DMS53 treated with DMSO at 0.1 percent for 48 hours (cell line): ENCODE measurements around the gene ESAM.
A peak's percentile ranks its signal among the peaks of the same experiment; 100 is the strongest.

Source experiments
- DNase-seq: peaks from one replicate; lab custom pipeline; 2025; ENCODE audit not compliant: unreplicated experiment; lab: John Stamatoyannopoulos, UW

The ESAM gene

DNA sequence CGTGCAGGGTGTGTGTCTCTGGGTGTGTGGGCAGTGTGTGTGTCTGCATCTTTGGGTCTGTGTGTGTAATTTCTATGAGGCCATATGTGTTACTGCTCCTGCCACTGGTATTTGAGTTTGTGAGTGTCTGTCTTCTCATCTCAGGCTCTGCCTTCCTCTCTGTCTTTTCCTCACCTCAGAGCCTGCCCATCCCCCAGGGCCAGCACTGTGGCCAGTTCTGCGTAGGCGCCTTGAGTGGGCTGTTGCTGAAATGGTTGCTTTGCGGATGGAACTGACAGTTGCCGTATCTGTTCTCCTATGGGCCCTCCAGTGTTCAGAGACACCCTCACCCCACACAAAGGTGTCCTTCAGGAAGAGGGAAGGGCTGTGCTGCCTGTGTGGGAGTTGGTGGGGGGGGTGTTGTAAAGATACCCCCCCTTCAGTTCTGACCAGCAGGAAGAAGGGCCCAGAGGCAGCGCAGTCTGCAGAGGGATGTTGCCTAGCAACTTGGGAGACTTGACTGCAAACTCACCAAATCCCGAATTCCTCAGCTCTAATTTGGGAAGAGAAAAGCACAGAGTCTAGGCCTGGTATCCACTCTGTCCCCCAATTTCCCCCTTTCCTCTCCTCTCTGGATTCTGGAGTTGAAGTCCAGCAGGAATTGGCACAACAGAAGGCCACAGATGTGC lies 24.3 kb downstream of the ESAM start:
- DNase-seq: no peak

DNA sequence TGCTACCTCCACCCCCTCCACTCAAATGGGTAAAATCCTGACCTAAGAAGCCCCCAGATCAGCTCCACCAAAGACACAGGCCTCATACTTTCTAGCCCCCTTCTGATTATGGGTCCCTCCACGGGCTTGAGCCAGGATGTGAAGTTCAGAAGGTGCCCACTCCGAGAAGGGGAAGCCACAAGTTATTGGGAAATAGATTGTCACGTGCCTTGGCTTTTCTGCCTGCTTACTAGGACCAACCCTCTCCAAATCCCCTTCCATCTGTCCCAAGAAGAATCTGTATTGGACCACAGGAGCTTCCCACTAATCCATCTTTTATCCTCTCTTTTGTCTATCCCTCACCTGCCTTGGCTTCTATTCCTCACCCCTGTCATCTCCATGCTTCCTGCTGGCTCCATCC lies 25.4 kb downstream of the ESAM start:
- DNase-seq: no peak

DNA sequence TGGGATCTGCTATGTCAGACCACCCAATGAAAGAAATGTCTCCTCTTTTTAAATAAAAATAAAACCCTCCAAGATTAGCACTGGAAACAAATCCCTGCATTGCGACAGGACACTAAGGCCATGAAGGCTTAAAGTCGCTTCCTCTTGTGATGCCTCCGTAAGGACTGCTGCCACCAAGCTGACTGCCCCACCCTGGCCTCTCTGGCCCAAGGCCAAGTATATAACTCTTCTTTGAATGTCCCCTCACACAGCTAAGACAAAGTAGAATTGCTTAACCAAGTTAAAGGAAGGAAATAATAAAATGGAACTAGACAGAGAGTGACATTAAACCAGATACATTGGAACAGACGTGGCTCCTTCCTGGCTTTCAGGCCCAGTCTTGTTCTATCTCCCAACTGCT lies 29.9 kb downstream of the ESAM start:
- DNase-seq: no peak

DNA sequence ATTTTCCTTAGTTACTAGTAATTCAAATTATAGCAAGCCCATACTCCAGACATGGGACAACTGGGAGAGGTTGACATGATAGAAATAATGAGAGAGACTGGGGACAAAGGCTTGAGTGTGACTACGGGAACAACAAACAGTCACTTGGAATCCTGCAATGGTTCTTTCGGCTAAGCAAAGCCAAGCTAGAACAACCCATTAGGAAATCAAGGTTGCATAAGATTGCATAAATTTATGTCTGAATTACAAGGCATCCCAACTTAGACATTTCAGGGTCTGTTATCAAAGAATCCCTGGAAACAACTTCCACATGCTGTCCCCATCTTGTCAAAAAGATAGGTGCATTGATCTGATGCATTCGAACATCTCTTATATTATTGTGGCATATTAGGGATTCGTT lies 32.5 kb downstream of the ESAM start:
- no peak for DNase-seq

DNA sequence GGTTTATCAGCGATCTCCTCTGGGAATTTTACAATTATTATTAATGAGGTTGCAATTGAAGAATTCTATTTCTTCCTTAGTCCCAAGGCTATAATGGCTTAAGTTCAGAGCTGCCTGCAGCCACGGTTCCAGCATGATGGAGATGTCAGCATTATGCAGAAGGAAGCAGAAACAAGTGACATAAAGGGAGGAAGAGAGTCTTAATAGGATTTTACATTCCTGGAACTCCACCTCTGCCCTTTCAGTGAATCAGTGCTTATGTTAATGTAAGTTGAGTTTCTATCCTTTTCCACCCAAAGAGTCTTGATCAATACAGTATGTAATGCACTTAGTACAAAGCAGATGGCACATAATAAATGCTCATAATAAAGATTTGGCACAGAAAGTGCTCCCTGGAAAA lies 34.0 kb downstream of the ESAM start:
- no peak for DNase-seq

DNA sequence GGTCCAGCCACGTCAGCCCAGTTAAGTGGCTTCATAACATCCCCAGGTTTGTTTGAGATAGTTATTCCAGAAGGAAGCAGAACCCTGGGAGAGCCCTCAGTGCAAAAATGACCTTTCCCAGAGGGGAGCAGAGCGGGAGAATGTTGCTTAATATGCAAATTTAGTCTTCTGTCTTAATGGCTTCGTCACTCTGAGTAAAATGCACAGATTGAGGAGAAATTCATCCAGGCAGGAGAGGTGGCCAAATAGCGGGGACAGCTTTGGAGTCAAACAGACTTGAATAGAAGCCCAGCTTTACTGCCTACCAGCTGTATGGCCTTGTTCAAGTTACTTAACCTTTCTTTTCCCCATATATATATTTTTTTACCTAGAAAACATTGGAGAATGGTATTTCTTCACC lies 34.6 kb downstream of the ESAM start:
- DNase-seq: no peak

DNA sequence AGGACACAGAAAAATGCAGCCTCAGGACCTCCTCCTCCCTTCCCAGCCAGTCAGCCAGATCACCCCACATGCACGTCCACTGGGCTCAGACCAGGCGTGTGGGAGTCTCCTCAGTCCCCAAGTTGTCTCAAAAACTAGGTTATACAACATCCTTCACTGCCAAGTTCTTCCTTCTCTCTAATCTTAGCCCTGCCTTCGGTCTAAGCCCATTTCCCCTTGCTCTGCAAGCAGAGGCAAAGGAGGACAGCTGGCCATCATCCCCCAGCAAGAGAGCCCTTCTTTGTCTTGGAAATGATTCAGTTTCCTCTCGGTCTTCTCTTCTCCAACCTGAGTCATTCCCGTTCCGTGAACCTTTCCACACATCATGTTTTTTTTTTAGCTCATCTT lies 36.4 kb downstream of the ESAM start:
- no peak for DNase-seq

DNA sequence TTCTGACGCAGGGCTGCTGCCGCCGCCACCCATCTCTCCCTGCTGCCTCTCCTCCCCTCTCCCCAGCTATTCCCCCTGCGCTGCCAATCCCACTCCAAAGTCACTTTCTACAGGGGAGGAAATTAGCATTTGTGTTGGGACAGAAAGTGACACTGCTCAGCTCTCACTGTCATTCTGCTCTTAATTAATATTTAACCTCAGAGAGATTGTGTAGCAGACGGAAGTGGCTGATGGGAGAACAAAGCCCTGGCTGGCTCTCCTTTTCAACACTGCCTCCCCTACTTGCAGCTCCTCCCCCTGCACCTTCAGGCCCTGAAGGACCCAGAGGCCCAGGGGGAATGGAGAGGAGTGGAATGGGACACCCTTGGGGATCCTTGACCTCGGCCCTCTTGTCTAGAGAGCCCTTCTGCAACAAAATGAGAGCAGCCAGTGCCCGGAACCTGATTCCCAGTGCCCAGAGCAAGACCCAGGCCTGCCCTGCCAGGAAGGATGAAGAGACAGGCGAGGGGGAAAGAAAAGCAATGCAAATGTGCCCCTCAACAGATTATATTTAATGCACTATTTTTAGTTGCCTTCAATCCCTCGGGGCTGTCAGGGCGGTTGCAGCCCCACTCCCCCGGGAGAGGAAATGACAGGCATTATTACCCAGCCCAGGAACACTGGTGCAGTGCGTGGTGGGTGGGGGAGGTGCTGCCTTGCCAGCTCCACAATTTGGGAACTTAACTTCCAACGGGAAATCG lies 36.9 kb downstream of the ESAM start:
- peak; percentile 90 for DNase-seq

DNA sequence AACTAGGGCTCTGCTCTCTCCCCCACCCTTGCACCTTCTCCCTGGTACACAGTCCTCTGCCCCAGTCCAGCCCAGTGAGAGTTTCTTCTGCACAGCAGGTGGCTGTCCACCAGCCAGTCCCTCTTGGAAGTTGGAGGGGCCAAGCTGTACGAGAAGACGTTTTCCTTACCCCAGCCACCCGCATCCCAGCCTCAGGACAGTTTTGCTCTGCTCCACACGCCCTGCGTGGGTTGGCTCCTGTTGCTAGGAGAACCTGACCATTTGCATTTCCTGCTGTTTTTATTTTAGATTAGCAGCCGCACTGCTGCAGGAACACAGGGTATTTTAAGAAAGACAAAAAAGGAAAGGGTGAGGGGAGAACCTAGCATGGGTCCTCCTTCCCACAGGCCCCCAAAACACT lies 39.9 kb downstream of the ESAM start:
- no peak for DNase-seq

DNA sequence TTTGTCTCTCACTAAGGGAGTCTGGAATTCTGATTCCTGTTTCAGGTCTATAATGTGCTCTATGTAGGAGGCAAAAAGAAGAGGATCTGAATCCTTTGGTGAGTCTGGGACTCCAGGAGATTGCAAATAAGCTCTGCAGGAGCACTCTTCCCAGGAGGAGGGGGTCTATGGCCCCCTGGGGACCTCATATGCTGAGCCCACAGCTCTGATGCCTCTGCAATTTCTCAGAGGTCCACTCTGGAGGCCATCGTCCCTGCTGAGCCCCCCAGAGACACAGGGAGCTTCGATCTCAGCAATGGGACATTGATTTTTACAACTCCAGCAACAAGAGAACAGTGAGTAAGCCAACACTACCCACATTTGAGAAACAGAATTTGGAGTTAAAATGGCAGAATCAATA lies 42.6 kb downstream of the ESAM start:
- DNase-seq: no peak

DNA sequence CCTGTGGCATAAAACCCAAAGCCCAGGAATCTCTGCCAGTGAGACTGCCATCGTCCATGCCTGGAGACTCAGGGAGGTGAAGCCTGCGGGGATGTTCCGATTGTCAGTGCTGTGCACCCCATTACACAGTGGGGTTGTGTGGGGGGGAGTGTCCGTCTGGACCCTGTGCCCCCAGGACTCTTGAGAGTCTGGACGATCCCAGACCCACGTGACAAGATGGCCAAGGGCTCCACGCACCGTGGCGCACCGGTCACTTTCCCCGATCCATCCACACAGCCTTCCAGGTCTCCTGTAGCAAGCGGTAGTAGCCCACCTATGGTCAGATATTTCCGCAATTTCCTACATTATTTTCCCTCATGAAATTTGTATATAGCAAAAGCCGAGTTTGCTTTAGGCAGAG lies 43.3 kb downstream of the ESAM start:
- DNase-seq: no peak

DNA sequence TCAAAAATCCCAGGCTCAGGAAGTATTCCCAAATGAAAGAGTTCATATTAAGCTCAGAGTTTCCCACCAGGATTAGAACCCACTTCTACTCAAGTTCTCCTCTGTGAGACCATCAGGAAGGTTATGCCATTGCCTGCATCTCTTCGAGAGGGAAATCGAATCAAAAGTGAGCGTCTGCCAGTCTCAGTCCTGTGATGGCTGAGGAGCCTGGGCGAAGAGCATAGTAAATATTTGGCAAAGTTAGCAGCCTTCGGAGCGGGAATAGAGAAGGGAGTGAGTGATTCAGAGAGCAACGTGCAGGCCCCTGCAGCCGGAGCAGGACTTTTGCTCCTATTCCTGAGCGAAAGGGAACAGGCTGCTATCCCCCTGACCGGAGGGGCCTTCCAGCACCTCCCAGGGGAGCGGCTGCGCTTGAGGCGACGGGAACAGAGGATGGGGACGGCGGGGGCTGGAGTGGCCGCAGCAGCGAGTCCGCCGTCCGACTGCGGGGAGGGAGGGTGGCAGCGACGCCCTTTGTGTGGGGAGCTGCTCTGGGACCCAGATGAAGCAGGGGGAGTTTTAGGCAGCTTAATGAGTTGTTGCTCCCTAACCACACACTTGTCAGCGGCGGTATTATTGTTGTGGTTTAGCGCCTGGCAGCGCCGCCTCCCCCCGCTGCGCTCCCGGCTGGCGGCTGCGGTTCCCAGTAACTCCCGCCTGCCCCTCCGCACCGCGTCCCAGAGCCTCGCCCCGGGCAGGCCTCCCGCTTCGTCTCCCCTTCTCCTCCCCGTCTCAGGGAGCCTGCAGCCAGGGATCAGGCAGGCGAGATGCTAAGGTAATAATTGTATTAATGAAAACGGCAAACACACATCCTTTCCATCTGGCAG lies 44.1 kb downstream of the ESAM start:
- DNase-seq: peak; percentile 13

DNA sequence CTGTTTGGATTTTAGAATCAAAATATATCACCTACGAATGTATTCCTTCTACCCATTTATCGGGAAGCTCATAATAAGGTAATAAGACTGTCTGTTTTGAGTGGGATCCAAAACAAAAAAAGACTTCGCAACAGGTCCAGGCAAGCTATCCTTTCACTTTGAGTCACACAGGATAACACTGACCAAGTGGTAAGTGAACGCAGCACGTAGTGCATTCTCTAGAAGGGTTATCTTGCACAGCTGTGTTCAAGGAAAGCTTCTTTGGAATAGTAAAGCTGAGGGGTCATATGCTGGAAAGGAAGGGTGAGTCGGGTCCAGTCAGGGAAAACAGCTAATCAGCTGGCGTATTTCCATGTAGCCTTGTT lies 44.7 kb downstream of the ESAM start:
- DNase-seq: no peak

DNA sequence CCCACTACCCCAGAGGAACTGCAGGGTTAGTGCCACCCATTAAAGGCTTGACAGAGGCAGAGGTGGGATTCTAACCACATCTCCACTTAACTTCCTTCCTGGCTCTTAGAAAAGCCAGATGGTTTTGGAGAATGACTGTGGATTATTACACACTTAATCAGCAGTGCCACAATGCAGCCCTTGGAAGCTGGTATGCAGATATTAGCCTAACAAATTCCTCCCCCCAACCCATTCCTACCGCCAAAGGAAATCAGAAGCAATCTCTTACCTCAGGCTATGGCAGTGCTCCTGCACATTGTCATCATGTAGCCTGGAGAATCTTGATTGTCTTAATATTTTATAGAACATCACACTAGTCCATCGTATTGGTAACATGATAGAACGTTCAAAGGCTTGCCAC lies 45.5 kb downstream of the ESAM start:
- DNase-seq: no peak

DNA sequence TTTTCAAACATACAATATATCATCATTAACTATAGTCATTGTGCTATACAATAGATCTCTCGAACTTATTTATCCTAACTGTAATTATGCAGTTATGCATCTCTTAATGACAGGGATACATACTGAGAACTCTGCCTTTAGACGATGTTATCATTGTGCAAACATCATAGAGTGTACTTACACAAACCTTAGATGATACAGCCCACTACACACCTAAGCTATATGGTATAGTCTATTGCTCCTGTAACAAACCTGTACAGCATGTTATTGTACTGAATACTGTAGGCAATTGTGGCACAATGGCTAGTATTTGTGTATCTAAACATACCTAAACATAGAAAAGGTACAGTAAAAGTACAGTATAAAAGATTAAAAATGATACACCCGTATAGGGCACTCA lies 49.7 kb downstream of the ESAM start:
- no peak for DNase-seq

DNA sequence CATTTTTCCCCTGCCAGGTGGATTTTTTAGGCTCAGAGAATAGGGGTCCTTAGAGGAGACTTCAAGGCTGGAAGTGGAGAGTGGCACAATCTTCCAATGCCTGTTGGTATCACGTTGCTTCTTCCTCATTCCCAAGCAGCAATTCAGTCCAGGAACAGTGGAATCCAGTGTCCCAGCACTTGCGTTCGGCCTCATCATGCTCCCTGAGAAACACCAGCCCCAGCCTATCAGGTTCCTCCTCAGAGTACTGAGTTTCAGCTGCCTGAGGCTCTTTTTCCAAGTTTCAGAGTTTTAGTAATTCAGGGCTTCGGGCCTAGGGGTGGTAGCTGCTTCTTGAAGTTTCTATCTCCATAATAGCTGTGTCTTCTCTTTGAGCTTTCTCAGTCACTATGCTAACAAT lies 54.3 kb downstream of the ESAM start:
- DNase-seq: no peak
